Measurements from ENCODE around the gene GPR6. TPM values are rescaled to one million over a fixed set of nuclear protein-coding genes. Genes with fewer than 3 reads are reported as not detected.

Gene GPR6
- total RNA-seq, 2 donors from 2014 or later = not detected

DNA sequence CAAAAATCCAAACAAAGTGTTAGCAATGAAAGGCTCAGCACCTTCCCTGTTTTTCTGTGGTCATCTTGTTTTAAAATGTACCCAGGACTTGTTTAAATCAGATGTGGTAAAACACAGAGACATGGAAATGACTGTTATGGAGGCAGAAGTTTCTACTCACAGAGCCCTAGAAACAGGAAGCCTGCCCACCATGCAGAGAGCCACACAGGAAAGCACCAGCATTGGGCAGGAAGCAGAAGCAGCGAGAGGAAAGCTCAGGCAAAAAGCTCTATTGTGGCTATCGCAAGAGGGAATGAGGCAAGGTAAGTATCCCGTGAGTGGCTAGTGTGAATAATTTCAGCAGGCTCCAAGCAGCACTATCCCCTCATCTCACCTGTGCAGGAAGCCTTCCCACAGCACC lies 42.8 kb downstream of the GPR6 start:
- Histone ChIP-seq H3K36me3 (no peaks in the 10 kb centered on the region), H3K4me3 (no peak overlapping the region), H3K9me3 (no peaks in the 10 kb centered on the region), H3K4me1 (no peaks in the 10 kb centered on the region), H3K27me3 (no peaks in the 10 kb centered on the region), H3K27ac (no peak overlapping the region)
- TF ChIP-seq, protein P1, sequence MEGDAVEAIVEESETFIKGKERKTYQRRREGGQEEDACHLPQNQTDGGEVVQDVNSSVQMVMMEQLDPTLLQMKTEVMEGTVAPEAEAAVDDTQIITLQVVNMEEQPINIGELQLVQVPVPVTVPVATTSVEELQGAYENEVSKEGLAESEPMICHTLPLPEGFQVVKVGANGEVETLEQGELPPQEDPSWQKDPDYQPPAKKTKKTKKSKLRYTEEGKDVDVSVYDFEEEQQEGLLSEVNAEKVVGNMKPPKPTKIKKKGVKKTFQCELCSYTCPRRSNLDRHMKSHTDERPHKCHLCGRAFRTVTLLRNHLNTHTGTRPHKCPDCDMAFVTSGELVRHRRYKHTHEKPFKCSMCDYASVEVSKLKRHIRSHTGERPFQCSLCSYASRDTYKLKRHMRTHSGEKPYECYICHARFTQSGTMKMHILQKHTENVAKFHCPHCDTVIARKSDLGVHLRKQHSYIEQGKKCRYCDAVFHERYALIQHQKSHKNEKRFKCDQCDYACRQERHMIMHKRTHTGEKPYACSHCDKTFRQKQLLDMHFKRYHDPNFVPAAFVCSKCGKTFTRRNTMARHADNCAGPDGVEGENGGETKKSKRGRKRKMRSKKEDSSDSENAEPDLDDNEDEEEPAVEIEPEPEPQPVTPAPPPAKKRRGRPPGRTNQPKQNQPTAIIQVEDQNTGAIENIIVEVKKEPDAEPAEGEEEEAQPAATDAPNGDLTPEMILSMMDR (IDR thresholded peaks at IDR 0.05) = no peak
- DNase-seq (ENCODE audit: low spot score) = no peak

DNA sequence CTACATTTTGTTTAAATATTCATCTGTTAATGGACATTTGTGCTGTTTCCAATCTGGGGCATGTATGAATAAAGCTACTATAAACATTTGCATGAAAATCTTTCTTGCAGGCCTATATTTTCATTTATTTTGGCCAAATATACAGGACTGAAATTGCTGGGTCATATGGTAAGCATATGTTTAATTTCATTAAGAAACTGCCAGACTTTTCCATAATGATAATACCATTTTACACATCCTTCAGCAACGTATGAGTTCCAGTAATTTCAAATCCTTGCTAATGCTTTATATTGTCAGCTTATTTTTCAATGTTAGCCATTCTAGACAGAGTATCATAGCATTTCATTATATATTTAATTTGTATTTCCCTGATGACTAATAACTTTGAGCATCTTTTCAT lies 51.0 kb downstream of the GPR6 start:
- Histone ChIP-seq H3K4me3 (no peak overlapping the region), H3K27ac (no peak overlapping the region), H3K9me3 (no peaks in the 10 kb centered on the region), H3K27me3 (no peaks in the 10 kb centered on the region), H3K4me1 (no peaks in the 10 kb centered on the region), H3K36me3 (no peaks in the 10 kb centered on the region)
- TF ChIP-seq, protein P1 (IDR thresholded peaks at IDR 0.05) = no peak
- DNase-seq (ENCODE audit: low spot score) = no peak

Other genes with a start within 250 kb of the GPR6 start
- gene WASF1, start 201.4 kb downstream of the GPR6 start, total RNA-seq = 1 to 10 TPM; 3.5 to 4.8 TPM
- 10 to 100 TPM in 1 of 2 donors, 1 to 10 TPM in 1; 9.9 to 10.1 TPM for gene CDC40, start 202.1 kb downstream of the GPR6 start, total RNA-seq